Measurements from ENCODE around the gene OCA2. TPM values are rescaled to one million over a fixed set of nuclear protein-coding genes. Genes with fewer than 3 reads are reported as not detected.

The OCA2 gene
- total and polyA plus RNA-seq, 2 donors from 2014 or later (not counting 2 experiments from before 2014, with no cell fraction given) = 0.03 to 0.04 TPM

Other genes with a start within 250 kb of the OCA2 start
- 32.4 and 33.0 TPM in 2 replicates for gene HERC2, start 222.9 kb upstream of the OCA2 start, total RNA-seq
- 16.3 and 20.2 TPM in 2 replicates for gene HERC2, start 222.9 kb upstream of the OCA2 start, polyA plus RNA-seq

Data from foreskin keratinocyte (primary cell).